ENCODE results near the gene DNAJC3. TPM values are rescaled to one million over a fixed set of nuclear protein-coding genes. Genes with fewer than 3 reads are reported as not detected.

Gene DNAJC3, protein sequence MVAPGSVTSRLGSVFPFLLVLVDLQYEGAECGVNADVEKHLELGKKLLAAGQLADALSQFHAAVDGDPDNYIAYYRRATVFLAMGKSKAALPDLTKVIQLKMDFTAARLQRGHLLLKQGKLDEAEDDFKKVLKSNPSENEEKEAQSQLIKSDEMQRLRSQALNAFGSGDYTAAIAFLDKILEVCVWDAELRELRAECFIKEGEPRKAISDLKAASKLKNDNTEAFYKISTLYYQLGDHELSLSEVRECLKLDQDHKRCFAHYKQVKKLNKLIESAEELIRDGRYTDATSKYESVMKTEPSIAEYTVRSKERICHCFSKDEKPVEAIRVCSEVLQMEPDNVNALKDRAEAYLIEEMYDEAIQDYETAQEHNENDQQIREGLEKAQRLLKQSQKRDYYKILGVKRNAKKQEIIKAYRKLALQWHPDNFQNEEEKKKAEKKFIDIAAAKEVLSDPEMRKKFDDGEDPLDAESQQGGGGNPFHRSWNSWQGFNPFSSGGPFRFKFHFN
- 31.6 and 33.5 TPM in 2 replicates for total RNA-seq

DNA sequence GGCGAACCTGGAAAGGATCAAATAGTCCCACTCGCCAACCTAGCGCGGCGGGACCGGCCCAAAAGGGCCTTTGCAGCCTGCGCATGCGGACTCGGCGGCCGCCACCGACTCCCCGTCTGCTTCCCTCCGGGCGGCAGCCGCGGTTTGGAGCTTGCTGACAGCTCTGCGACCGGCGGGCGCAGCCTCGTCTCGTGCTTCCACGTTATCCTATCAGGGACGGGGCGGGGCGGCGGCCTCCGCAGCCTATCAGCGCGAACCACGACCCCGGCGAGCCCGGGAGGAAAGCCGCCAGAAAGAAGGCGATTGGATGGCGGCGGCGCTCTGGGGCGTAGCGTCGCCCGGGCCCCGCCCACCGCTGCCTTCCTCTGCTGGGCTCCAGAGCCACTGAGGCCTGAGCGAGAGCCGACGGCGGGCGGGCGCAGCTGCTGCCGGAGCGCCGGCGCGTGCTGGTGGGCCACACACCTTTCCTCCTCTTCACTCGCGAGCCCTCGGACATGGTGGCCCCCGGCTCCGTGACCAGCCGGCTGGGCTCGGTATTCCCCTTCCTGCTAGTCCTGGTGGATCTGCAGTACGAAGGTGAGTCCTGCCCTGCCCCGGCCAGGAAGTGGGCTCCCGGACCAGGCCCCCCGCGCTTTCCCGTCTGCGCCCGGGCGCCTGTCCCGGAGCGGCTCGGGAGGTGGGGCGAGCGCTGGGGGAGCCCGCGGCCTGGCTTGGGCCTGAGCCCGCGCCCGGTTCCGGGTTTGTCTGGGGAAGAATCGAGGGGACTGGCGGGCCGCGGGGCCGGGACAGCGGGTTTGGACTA, at the start of gene DNAJC3:
DNAJC3 (plus strand) TSS at position 378 of the 802 bp plus-strand sequence; CDS start at position 495, 117 bp downstream.
- intact Hi-C loops (cut with micrococcal nuclease) = loop anchor here (1.0 to 10.0 kb wide), 8 partner anchors 30 to 1756 kb away; partner anchors contain the start of genes ABCC4, GPR180 and MBNL2

DNA sequence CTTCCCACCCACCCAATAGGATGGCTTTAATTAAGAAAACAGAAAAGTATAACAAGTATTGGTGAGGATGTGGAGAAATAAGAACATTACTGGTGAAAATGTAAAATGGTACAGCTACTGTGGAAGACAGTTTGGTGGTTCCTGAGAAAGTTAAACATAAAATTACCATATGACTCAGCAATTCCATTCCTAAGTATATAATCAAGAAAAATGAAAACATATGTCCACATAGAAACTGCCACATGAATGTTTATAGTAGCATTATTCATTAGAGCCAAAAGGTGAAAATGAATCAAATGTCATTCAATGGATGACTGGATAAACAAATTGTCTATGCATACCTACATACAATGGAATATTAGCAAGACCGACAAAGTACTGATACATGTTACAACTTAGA, 49.3 kb upstream of the DNAJC3 start:
- intact Hi-C loops (cut with micrococcal nuclease) = no loop called here

DNA sequence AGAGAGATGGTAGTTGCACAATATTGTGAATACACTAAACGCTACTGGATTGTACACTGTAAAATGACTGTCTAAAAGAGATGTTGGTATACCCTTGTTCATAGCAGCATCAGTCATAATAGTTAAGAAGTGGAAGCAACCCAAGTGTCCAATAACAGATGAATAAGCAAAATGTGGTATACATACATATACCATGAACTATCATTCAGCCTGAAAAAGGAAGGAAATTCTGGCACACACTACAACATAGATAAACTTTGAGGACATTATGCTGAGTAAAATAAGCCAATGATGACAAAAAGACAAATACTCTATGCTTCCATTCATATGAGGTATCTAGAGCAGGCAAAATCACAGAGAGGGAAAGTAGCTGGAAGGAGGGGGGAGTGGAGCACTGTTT, 48.5 kb upstream of the DNAJC3 start:
- intact Hi-C loops (cut with micrococcal nuclease) = no loop called here

DNA sequence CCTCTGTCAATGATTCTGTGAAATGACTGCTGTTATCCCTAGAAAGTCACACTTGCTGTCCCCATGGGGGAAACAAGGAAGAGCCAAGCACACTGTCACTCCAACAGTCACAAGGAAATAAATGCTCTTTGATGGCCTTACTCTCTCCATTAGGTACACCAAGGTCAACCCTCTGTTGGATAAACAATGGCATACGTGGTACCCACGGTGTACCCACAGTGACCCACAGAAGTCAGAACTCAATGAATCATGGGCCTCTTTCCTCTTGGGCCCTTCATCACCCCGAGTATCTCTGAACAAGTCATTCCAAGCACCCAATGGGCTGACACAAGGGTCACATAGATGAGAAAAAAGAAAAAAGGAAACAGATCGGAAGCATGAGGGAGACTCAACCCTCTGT, 47.9 kb upstream of the DNAJC3 start:
- intact Hi-C loops (cut with micrococcal nuclease) = no loop called here

DNA sequence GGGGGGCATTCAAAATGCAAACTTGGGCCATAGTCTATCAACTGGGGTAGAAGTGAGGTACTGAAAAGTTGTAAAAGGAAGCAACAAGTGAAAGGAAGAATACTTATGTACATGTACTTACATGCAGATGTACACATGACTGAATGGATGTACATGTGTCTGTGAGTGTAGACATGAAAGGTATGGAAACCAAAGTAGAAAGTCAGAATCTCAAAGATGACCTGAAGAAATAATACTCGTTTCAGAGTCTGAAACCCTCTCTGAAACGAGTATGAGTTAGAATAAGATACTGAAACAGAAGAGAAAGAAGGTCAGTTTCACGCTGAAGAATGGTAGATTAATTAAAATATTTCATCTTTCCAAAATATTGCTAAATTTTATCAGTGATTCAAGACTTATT, 46.3 kb upstream of the DNAJC3 start:
- intact Hi-C loops (cut with micrococcal nuclease) = no loop called here

DNA sequence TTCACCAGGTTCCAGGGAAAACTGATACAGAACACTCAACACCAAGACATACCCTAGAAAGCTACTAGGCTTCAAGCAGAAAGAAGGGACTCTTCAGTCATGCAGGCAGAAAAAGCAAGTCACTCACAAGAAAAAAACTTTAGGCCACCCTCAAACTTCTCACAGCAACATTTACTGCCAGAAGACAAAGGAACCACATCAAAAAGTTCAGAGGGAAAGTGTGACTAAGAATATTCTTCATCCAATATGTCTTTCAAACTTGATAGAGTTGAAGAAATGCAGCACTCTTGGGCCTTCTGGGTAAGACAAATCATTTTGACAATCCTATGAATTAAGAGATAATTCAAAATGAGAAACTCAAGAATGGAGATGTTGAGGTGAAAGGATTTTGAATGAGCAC, 40.1 kb upstream of the DNAJC3 start:
- intact Hi-C loops (cut with micrococcal nuclease) = no loop called here

DNA sequence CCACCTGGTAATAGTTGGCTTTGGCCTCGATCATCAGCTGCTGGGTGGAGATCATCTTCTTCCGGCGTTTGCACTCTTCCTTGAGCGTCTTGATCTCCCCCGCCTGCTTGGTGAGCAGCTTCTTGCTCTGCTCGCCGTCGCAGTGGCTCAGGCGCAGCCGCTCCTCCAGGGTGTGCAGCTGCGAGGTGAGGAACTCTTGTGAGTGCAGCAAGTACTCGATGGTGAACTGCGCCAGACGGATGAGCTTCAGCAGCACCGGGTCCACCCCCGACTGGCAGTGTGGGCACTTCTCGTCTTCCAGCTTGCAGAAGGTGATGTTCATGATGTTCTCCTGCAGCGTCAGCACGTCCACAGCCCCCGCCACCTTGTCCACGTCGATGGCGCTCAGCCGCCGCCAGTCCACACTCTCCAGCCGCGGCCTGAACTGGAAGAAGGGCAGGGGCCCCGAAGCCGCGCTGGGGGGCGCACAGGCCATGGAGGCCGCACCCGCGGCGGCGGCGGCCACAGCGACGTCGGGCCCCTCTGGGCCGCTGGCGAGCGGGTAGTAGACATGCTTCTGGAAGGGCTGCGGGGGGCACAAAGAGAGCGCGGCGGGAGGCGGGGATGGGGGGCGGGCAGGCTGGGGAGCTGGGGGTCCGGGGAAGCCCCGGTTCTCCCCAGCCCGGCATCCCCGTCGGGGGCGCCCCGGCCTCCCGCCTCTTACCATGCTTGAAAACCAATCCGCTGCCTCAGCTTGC, 35.5 kb upstream of the DNAJC3 start:
- intact Hi-C loops (cut with micrococcal nuclease) = no loop called here

DNA sequence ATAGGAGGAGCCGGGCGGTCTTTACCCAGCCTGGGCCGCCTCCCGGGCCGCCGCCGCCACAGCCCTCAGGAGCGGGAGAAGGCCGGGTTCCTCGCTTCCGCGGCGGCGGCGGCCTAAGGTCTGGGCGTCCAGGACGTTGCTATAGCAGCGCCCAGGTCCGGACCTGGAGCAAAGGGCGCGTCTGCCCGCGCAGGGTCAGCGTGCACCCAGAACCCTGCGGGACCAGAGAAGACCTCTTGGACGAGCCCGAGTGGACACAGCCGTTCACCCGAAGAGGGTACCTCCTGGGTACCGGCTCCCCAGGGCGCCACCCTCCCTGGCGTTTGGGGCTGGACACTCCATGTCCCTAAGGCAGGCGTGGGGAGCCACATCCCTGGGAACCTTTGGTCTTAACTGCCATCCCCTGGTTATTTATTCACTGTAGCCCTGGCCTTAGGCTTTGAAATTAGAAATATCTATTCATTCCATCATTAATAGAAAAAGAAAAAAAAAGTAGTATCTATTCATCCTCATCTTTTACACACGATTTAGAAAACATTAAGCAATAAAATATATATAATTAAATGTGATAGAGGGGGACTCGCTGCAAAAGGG, 34.8 kb upstream of the DNAJC3 start:
- intact Hi-C loops (cut with micrococcal nuclease) = no loop called here

DNA sequence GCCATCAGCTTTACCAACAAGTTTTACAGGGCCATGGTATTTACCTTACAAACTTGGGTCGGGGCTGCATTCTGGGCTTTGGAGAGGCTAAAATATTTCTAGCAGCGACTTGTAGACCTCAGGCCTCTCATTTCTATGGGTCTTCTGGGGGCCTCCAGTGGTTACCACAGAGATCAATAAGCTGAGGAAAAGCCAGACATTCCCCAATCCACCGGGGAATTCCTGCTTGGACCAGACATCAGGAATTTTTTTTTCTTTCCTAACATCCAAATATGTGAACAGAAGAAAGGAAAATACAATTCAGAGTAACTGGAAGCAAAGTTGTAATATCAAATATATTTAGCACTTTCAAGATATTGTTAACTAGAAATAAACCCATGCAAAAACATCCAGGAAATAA, 33.9 kb upstream of the DNAJC3 start:
- intact Hi-C loops (cut with micrococcal nuclease) = no loop called here

DNA sequence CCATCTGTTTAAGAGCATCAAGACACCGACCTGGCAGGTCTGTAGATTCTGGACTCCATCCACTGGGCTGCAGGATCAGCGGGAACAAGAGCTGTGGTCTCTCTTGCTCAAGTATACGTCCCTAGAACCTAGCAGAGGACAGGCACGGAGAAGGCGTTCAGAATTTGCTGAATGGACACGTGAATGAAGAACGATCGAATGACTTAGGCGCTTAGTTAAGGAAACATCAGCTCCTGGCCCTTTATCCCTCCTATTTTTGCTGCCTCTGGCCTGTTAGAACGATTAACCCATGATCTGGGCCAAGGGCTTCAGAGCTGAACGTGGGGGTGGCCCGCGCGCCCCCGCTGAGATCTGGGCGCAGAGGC, 33.4 kb upstream of the DNAJC3 start:
- intact Hi-C loops (cut with micrococcal nuclease) = no loop called here

DNA sequence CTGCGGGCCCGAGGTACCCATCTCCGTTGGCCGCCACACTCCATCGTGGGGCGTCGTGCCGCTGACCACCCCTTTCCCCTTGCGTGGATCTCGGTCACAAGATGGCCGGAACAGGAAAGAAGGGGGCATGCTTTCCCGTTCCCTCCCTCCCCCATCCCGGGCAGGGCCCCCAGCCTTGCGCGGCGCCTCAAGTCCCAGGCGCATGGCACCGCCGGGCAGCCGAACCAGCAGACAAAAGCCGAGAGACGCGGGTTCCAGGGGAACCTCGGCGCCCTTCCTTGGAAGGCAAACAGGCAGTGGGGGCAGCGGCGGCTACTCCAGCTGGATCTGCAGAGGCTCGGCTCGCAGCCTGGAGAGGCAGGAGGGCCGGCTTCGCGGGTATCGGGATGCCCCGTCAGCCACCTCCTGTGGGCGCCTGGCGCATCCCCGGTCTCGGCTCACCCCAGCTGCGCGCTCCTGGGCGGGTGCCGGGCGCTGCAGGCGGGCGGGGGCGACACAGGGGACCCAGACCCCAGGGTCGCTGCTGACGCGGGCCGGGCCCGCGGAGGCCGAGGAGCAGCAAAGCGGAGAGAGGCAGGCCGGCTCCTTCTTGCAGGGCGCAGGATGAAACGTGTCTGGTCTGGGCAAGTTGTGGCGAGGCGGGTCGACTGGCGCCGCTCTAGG, 32.9 kb upstream of the DNAJC3 start:
- intact Hi-C loops (cut with micrococcal nuclease) = no loop called here

DNA sequence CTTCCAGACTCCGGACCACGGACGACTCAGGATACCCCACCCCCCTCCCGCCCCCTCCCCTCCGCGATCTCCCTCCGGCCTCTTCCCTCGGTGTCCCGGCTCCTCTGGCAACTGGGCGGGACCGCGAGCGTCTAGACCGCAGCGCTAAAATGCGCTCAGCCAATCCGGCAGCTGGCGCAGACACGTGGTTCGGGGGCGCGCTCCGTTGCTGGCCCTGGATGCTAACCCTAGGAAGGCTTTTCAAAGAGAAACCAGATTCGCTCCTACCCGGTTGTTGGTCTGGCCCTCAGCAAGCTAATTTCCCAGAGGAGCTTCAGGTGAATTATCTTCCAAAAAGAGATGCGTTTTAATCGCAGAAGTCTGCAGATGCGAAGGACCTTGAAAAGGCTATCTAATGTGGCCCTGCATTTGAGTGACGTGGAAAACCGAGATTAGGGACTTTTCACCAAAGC, 32.3 kb upstream of the DNAJC3 start, which contains the start of gene DZIP1:
DZIP1 (minus strand) TSS at position 106 of the 452 bp plus-strand sequence. CDS start 2,677 bp downstream, outside the sequence.
- intact Hi-C loops (cut with micrococcal nuclease) = no loop called here

DNA sequence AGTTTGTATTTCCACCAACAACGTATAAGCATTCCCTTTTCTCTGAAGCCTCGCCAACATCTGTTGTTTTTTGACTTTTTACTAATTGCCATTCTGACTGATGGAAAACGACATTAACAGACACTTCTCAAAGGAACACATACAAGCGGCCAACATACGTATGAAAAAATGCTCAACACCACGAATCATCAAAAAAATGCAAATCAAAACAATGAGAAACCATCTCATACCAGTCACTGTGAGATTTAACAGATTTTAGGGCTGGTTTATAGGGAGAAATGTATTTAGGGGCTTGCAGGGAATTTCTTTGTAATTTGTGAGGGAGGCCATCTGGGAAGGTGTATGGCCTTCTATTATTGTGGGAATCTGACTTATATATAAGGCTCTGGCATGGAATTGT, 29.6 kb upstream of the DNAJC3 start:
- intact Hi-C loops (cut with micrococcal nuclease) = loop anchor here (2.0 kb wide), 1 partner anchor 29 kb away; the partner anchor contains the start of gene DNAJC3

DNA sequence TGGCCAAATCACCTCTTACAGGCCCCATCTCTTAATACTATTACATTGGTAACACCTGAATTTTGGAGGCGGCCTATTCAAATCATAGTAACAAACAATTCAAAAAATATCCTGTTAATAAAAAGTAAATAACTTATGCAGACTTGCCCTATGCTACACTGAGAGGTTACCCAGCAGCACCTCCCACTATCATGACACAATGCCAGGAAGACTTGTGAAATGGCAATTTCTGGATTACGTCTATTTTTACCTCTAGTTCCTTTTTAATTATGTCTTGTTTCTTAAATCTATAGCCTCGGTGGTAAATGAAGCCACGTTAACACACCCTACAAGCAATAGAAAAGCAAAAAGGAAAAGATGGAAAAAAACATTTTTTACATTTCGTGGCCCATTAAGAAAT, 26.2 kb upstream of the DNAJC3 start:
- intact Hi-C loops (cut with micrococcal nuclease) = no loop called here

DNA sequence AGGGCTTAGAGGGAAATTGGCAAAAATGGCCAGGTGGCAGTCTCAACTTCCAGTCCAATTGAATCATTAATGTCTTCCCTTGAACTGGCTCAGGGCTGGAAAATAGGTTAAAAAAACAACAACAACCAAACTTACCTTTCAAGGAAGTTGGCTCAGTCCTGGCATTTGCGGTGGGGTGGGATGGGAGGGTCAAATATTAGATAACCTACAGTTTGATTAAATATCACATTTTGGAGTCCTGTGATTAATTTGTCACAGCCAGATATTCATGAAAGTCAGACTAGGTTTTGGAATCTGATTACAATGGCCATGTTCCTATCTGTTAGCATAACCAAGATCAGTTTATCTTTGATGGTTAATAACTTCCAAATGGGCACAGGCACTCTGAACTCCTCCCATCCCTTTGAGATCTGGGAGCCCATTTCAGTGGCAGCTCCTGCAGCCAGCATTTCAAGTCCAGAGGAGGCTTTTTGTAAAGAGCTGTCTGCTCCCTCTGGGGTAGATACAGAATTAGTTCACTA, 24.6 kb upstream of the DNAJC3 start:
- intact Hi-C loops (cut with micrococcal nuclease) = no loop called here

DNA sequence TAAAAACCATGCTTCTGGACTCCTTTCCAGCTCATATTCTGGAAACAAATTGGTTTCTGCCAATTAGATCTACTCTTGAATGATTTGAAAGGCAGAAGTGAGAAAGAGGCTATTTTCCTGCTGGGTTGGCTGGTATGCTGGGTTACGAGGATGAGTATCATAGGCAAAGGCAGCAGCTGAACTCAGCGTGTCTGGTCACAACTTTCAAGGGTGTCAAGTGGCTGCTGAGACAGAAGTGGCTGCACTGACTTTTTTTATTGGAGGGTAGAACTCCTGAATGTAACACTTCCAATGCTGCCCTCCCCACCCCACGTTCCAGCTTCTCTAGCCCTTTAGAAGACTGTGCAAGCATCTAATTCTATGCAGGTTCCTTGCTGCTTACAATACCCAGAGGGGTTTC, 24.1 kb upstream of the DNAJC3 start:
- intact Hi-C loops (cut with micrococcal nuclease) = no loop called here

DNA sequence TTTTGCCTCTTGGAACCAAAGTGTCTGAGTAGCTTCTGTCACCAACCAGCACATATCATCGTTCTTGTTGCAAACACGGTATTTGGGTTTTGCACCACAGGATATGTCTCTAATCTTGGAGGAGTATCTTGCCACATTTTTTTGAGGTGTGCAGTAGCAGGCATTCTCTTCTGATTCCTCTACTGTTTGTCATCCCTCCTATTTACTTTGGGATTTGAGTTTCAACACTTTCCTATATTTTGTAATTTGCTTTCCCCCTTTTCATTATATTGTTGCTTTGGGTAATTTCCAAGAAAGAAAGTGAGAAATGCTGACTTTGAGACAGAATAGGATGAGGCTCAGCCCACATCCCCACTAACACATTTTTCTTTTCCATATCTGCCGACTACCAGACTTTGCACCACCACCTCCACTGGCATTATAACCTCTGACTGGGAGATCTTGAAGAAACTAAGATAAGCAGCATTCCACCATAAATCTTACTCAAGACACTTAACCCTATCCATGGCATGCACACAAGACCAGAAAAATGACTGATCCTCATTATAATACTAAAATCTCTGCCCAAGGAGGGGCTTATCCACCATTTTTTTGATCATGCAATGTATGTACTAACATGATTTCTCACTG, 20.4 kb upstream of the DNAJC3 start:
- intact Hi-C loops (cut with micrococcal nuclease) = loop anchor here (5.0 kb wide), 1 partner anchor 119 kb away; no protein-coding TSS in a partner anchor

DNA sequence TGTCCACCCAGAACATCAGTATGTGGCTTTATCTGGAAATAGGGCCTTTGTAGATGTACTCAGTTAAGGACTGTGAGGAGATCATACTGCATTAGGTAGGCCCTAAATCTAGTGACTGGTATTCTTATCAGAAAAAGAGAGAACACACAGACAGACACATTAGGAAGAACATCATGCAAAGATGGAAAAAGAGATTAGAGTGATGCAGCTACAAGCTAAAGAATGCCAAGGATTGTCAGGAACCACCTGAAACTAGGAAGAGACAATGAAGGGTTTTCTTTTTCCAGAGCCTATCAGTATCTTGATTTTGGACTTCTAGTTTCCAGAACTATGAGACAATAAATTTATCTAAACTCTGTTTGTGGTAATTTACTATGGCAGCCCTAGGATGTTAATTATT, 17.4 kb upstream of the DNAJC3 start:
- intact Hi-C loops (cut with micrococcal nuclease) = loop anchor here (5.0 kb wide), 1 partner anchor 122 kb away; no protein-coding TSS in a partner anchor

DNA sequence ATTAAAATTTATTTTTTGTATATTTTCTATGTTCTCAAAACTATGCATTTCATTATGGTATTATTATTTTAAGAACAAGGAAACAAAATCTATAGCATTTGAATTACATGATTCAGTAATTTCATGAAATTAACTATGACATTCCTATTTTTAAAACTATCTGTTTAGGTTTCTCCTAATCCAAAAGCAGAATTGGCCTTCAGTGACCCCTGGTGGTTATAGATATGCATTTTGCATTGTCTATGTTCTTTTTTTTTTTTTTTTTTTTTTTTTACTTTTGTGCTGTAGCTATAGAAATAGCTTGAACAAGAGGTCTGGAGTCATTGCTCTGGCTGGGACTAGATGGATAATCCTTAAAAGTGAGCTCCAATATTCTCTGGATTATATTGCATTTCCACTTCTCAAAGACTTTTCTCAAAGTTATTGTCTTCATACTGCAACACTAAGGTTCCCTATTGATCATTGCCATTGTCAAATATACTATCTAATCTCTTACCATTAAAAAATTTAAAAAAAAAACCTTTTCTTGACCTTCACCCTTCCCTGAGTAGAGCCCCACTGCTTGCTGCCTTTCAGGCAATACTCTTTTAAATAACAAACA, 15.9 kb upstream of the DNAJC3 start:
- intact Hi-C loops (cut with micrococcal nuclease) = loop anchor here (1.0 kb wide), 1 partner anchor 37 kb away; no protein-coding TSS in a partner anchor

Measured in T-helper 2 cell treated with Interferon-gamma antibody and Interleukin-4, amounts not matched to agents 100 ng/mL and 5 ng/mL, for 36 hours (primary cell).